ENCODE results near the gene ARHGAP6. TPM values are rescaled to one million over a fixed set of nuclear protein-coding genes. Genes with fewer than 3 reads are reported as not detected.
"Not testable (repeated sequence)": the region's sequence is repeated elsewhere in the genome, so short reads cannot be mapped to it uniquely, and the experiment has no call there.

The ARHGAP6 gene
- total RNA-seq, 2 donors from 2014 or later: not detected

DNA sequence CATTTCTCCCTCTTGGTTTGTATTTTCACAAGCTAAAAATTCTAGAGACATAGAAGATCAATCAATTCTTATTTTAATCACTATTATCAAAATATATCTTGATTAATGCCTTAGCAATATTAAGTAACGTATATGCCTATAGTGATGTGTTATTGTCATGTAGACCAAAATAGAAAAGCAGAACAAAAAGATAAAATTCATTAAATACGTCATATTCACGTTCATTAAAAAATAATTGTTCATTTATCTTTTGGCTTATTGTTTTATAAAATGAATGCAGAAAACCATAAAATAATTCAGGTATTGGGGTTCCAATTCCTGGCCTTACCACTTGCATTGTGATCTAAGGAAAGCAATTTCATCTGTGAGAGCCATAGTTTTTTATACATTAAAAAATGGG, 300.3 kb downstream of the ARHGAP6 start:
- Mint-ChIP-seq H3K27me3 (ENCODE audit: low read depth) (peaks cover 2% of the 10 kb centered on the region), H3K4me3 (no peak overlapping the region), H3K4me1 (ENCODE audit: low read depth) (no peaks in the 10 kb centered on the region), H3K36me3 (ENCODE audit: insufficient read depth in 2 of 2) (no peaks in the 10 kb centered on the region), H3K27ac (no peak overlapping the region), H3K9me3 (peaks cover 0 to 9% of the 10 kb centered on the region in 2 donors)
- DNase-seq (no peak), ATAC-seq (replicated peaks in 1 of 2) (no peak)

DNA sequence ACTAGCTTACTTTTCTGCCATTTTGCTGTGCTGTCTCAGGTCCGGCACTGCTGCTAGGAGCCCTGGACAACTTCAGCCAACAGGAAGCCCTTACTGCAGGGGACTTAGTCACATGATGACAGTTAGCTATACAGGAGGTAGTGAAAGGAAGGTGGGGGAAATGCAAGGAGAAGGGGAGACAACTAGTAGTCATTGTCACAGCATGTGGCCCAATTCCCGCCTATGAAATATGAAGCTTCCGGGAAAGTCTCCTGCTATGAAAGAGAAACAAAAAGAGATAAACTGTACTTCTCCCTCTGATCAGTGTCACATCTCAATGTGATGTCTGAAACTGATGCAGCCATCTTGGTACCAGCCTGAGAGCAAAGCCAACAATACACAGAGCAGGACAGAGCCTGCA, 300.9 kb downstream of the ARHGAP6 start:
- no peak for ATAC-seq (replicated peaks in 1 of 2)
- no peak overlapping the region for H3K27ac Mint-ChIP-seq
- H3K4me1 Mint-ChIP-seq (ENCODE audit: low read depth): no peaks in the 10 kb centered on the region
- H3K4me3 Mint-ChIP-seq: no peak overlapping the region
- no peak for DNase-seq
- H3K9me3 Mint-ChIP-seq: peaks cover 0 to 9% of the 10 kb centered on the region in 2 donors
- no peaks in the 10 kb centered on the region for H3K27me3 Mint-ChIP-seq (ENCODE audit: low read depth)
- no peaks in the 10 kb centered on the region for H3K36me3 Mint-ChIP-seq (ENCODE audit: insufficient read depth in 2 of 2)

- H3K27me3 Mint-ChIP-seq (ENCODE audit: low read depth); H3K27ac Mint-ChIP-seq; ATAC-seq (replicated peaks in 1 of 2); H3K9me3 Mint-ChIP-seq; H3K36me3 Mint-ChIP-seq (ENCODE audit: insufficient read depth in 2 of 2); DNase-seq; H3K4me1 Mint-ChIP-seq (ENCODE audit: low read depth); H3K4me3 Mint-ChIP-seq: not testable (repeated sequence)
Measured at GRCh38 chrX:11363825-11364224, 301.9 kb downstream of the ARHGAP6 start.

GRCh38 chrX:11363069-11363594, 302.6 kb downstream of the ARHGAP6 start:
- Mint-ChIP-seq H3K4me1 (ENCODE audit: low read depth) (no peaks in the 10 kb centered on the region), H3K9me3 (peaks cover 0 to 7% of the 10 kb centered on the region in 2 donors)

DNA sequence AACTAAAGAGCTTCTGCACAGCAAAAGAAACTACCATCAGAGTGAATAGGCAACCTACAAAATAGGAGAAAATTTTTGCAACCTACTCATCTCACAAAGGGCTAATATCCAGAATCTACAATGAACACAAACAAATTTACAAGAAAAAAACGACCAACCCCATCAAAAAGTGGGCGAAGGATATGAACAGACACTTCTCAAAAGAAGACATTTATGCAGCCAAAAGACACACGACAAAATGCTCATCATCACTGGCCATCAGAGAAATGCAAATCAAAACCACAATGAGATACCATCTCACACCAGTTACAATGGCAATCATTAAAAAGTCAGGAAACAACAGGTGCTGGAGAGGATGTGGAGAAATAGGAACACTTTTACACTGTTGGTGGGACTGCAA, 304.1 kb downstream of the ARHGAP6 start:
- not testable (repeated sequence) for H3K27me3 Mint-ChIP-seq (ENCODE audit: low read depth); ATAC-seq (replicated peaks in 1 of 2); H3K4me1 Mint-ChIP-seq (ENCODE audit: low read depth); DNase-seq; H3K4me3 Mint-ChIP-seq; H3K36me3 Mint-ChIP-seq (ENCODE audit: insufficient read depth in 2 of 2); H3K27ac Mint-ChIP-seq; H3K9me3 Mint-ChIP-seq

More at GRCh38 chrX:11363069-11363594, 302.6 kb downstream of the ARHGAP6 start:
- H3K36me3 Mint-ChIP-seq (ENCODE audit: insufficient read depth in 2 of 2): no peaks in the 10 kb centered on the region
- H3K4me3 Mint-ChIP-seq: no peak overlapping the region
- DNase-seq (no peak), ATAC-seq (replicated peaks in 1 of 2) (no peak)
- H3K27me3 Mint-ChIP-seq (ENCODE audit: low read depth): no peaks in the 10 kb centered on the region
- H3K27ac Mint-ChIP-seq: no peak overlapping the region

DNA sequence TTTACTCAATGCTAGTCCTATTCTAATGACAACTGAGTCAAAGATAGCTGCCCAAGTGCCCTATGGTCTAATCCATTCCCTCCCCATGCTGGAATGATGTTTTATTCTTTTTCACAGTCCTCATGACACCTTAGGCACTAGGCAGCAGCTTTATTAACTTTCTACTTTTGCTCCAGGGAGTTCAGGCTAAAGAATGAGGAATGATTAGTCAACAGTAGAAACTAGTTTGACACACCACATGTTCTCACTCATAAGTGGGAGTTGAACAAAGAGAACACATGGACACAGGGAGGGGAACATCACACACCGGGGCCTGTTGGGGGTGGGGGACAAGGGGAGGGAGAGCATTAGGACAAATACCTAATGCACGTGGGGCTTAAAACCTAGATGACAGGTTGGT, 309.8 kb downstream of the ARHGAP6 start:
- not testable (repeated sequence) for H3K4me3 Mint-ChIP-seq; H3K9me3 Mint-ChIP-seq; H3K27me3 Mint-ChIP-seq (ENCODE audit: low read depth); H3K4me1 Mint-ChIP-seq (ENCODE audit: low read depth); H3K27ac Mint-ChIP-seq; H3K36me3 Mint-ChIP-seq (ENCODE audit: insufficient read depth in 2 of 2); DNase-seq; ATAC-seq (replicated peaks in 1 of 2)

GRCh38 chrX:11355259-11355909, 310.3 kb downstream of the ARHGAP6 start:
- H3K27ac Mint-ChIP-seq: no peak overlapping the region
- ATAC-seq (replicated peaks in 1 of 2) (no peak), DNase-seq (no peak)
- H3K9me3 Mint-ChIP-seq: no peaks in the 10 kb centered on the region
- no peak overlapping the region for H3K4me3 Mint-ChIP-seq
- H3K4me1 Mint-ChIP-seq (ENCODE audit: low read depth): no peaks in the 10 kb centered on the region
- H3K36me3 Mint-ChIP-seq (ENCODE audit: insufficient read depth in 2 of 2): no peaks in the 10 kb centered on the region
- peaks cover 13% of the 10 kb centered on the region for H3K27me3 Mint-ChIP-seq (ENCODE audit: low read depth)

DNA sequence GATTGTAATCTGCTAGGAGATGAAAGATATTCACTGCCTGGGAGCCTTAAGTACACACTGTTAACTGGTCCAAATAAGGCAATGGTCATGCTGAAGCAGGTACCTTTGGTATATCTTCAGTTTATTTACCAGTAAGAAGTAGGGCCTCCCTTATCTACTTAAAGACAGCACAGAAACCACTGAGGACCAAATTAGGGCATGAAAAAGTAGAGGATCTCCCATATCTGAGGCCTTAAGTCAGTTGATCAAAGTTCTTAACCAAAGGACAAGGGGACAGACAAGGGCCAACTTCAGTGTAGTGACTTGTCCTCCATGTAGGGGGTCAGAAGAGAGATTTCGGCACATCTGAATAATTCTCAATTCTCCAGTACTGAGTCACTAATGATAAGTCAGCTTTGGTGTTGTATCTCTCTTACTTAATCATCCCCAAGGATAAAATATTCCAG, 313.4 kb downstream of the ARHGAP6 start:
- Mint-ChIP-seq H3K4me3 (no peak overlapping the region), H3K27me3 (ENCODE audit: low read depth) (peaks cover 15% of the 10 kb centered on the region), H3K27ac (no peak overlapping the region), H3K4me1 (ENCODE audit: low read depth) (no peaks in the 10 kb centered on the region), H3K9me3 (no peaks in the 10 kb centered on the region), H3K36me3 (ENCODE audit: insufficient read depth in 2 of 2) (no peaks in the 10 kb centered on the region)
- no peak for DNase-seq
- no peak for ATAC-seq (replicated peaks in 1 of 2)

DNA sequence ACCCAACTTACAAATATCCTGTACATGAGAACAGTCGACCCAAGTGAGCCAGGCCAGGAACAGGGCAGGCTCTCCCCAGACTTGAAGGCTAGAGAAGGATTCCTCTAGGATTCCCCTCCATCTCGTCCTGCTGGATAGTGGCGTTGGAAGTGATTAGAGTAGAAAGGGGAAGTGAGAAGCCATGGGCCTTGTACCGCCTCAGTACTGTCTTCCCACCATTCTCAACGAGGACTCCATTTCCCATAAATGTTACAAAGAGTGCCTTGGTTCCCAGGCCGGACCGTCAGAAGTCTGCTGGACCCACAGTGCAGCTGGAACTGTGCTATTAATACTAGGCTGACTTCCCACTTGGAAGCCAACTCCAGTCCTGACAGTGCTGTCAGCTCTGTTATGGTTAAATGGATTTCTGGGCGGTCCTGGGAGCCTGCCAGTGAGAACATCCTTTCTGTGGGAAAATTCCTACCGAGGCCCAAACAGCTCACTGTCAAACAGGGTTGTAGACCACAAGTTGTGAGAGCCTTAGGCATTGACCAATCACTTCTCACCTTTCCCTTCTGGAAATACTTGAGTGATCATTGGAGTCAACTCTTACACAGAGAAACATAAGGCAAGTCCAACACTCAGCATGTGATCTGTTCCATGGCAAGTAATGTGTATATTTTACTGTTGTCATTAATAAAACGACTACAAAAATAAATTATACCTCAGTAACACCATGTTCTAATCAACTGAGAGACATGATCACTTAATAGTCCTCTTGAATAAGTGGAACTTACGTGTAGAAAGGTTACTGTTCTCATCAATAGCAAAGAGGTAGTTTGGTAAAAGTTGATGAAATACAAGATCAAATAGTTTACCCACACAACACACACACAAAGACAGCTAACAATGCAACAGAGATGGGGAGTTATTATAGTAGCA, 314.1 kb downstream of the ARHGAP6 start:
- Mint-ChIP-seq H3K4me3 (no peak overlapping the region), H3K9me3 (no peaks in the 10 kb centered on the region), H3K27ac (no peak overlapping the region), H3K4me1 (ENCODE audit: low read depth) (no peaks in the 10 kb centered on the region), H3K36me3 (ENCODE audit: insufficient read depth in 2 of 2) (no peaks in the 10 kb centered on the region), H3K27me3 (ENCODE audit: low read depth) (peaks cover 15% of the 10 kb centered on the region)
- no peak for ATAC-seq (replicated peaks in 1 of 2)
- no peak for DNase-seq

- ATAC-seq (replicated peaks in 1 of 2): no peak
- no peak overlapping the region for H3K27ac Mint-ChIP-seq
- H3K4me1 Mint-ChIP-seq (ENCODE audit: low read depth): no peaks in the 10 kb centered on the region
- H3K4me3 Mint-ChIP-seq: no peak overlapping the region
- H3K36me3 Mint-ChIP-seq (ENCODE audit: insufficient read depth in 2 of 2): no peaks in the 10 kb centered on the region
- peaks cover 5% of the 10 kb centered on the region for H3K27me3 Mint-ChIP-seq (ENCODE audit: low read depth)
- no peaks in the 10 kb centered on the region for H3K9me3 Mint-ChIP-seq
- DNase-seq: no peak
Measured at GRCh38 chrX:11349661-11350337, 315.9 kb downstream of the ARHGAP6 start.

- Mint-ChIP-seq H3K27ac (no peak overlapping the region), H3K27me3 (ENCODE audit: low read depth) (peaks cover 5% of the 10 kb centered on the region), H3K4me3 (no peak overlapping the region), H3K9me3 (no peaks in the 10 kb centered on the region), H3K4me1 (ENCODE audit: low read depth) (no peaks in the 10 kb centered on the region), H3K36me3 (ENCODE audit: insufficient read depth in 2 of 2) (no peaks in the 10 kb centered on the region)
- ATAC-seq (replicated peaks in 1 of 2) (no peak), DNase-seq (no peak)
Measured at GRCh38 chrX:11349020-11349419, 316.7 kb downstream of the ARHGAP6 start.

DNA sequence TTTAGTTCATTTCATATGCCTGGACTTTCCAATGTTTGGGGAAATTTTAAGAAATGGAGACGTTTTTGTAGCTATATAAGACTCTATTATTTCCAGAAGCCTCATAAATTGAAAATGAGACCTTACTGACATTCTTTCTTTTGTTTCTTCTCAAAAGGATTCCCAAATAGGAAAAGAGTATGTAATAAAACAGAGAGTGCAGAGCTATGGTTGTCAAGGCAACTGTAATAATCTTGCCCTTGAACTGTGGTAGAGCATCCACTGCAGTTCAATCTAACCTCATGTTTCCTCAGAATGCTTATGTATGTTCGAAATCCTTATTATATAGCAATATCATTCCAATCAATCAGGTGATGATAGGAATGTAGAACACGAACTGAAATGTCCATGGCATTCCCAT, 318.4 kb downstream of the ARHGAP6 start:
- Mint-ChIP-seq H3K36me3 (ENCODE audit: insufficient read depth in 2 of 2) (no peaks in the 10 kb centered on the region), H3K4me3 (no peak overlapping the region), H3K27me3 (ENCODE audit: low read depth) (peaks cover 5% of the 10 kb centered on the region), H3K4me1 (ENCODE audit: low read depth) (no peaks in the 10 kb centered on the region), H3K9me3 (no peaks in the 10 kb centered on the region), H3K27ac (no peak overlapping the region)
- ATAC-seq (replicated peaks in 1 of 2): no peak
- DNase-seq: no peak

DNA sequence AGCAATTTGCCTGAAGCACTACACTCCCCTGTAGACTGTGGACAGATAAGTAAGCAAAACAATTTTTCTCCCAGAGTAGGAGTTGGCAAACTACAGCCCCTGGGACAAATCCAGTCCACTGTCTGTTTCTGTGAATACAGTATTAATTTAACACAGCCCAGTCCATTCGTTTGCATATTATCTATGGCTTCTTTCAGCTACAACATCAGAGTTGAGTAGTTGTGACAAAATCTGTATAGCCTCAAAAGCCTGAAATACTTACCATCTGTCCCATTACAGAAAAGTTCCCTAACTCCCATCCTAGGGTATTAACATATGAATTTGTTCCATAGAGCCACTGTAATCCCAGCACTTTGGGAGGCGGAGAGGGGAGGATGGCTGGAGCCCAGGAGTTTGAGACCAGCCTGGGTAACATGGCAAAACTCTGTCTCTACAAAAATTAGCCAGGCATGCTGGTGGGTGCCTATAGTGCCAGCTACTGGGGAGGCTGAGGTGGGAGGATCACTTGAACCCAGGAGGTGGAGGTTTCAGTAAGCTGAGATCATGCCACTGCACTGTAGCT, 319.5 kb downstream of the ARHGAP6 start:
- no peak overlapping the region for H3K4me3 Mint-ChIP-seq
- H3K27me3 Mint-ChIP-seq (ENCODE audit: low read depth): peaks cover 5% of the 10 kb centered on the region
- H3K9me3 Mint-ChIP-seq: no peaks in the 10 kb centered on the region
- no peak overlapping the region for H3K27ac Mint-ChIP-seq
- no peaks in the 10 kb centered on the region for H3K4me1 Mint-ChIP-seq (ENCODE audit: low read depth)
- DNase-seq (no peak), ATAC-seq (replicated peaks in 1 of 2) (no peak)
- no peaks in the 10 kb centered on the region for H3K36me3 Mint-ChIP-seq (ENCODE audit: insufficient read depth in 2 of 2)

Measured in activated T-cell treated with anti-CD3 and anti-CD28 coated beads, Interleukin-2, amount 50 U/mL, for 72 hours (primary cell).